Effector memory CD4-positive, alpha-beta T cell (primary cell): Measurements from ENCODE around the gene MYO5A.

ENCODE experiments used
- DNase-seq, 3 donors: peaks; one replicate each; pipeline ENCODE4 v3.0.0-alpha.2; 2020
- H3K27ac ChIP-seq: 2 replicates; pipeline ENCODE4 v1.7.0; 2013; ENCODE audit warnings: mild to moderate bottlenecking, low read length, moderate library complexity; ENCODE audit not compliant: insufficient read depth, poor library complexity, severe bottlenecking
- H3K27me3 ChIP-seq: replicated peaks from 2 replicates; pipeline ENCODE4 v1.7.0; 2013; ENCODE audit warnings: mild to moderate bottlenecking, low read length; ENCODE audit not compliant: insufficient read depth, control insufficient read depth, poor library complexity, severe bottlenecking
- H3K36me3 ChIP-seq: 2 replicates; pipeline ENCODE4 v1.7.0; 2013; ENCODE audit warnings: mild to moderate bottlenecking, low read length, moderate library complexity; ENCODE audit not compliant: control insufficient read depth, insufficient read depth
- H3K4me1 ChIP-seq: 2 replicates; pipeline ENCODE4 v1.7.0; 2013; ENCODE audit warnings: low read length, mild to moderate bottlenecking; ENCODE audit not compliant: control insufficient read depth, insufficient read depth, poor library complexity, severe bottlenecking
- H3K4me3 ChIP-seq: 2 replicates; pipeline ENCODE4 v1.7.0; 2013; ENCODE audit warnings: low read length, low read depth, mild to moderate bottlenecking; ENCODE audit not compliant: insufficient read depth, poor library complexity, severe bottlenecking
- H3K9me3 ChIP-seq: 2 replicates; pipeline ENCODE4 v1.7.0; 2013; ENCODE audit warnings: mild to moderate bottlenecking, low read length, moderate library complexity; ENCODE audit not compliant: control insufficient read depth

Gene MYO5A

DNA sequence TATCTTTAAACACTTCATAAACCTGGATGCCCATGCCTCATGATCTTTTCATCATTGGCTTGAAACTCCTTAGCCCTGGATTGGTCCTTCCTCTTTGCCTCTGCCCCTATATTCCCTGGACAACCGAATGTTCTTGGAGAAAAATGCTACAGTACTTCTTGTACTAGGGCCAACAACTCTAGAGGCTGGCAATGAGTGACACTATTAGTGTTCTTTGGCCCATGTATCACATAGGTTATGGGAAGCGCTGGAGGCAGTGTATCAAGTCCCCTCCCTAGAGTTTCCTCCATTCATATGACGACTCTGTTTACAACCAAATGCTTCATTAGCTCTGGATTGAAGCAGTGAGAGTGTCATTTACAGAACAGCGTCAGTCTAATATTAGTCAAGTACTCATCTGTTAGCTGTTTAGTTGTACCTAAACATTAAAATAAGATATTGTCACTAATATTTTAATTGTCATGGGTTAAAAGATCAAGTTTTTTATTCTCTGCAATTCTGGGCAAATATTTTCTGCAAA is 166.6 kb downstream of the MYO5A start:
- no peak overlapping the region for H3K27ac ChIP-seq
- H3K27me3 ChIP-seq: no peaks in the 10 kb centered on the region
- H3K4me1 ChIP-seq: no peaks in the 10 kb centered on the region
- no peak overlapping the region for H3K4me3 ChIP-seq
- peaks cover 42% of the 10 kb centered on the region for H3K36me3 ChIP-seq
- no peak for DNase-seq
- H3K9me3 ChIP-seq: no peaks in the 10 kb centered on the region

DNA sequence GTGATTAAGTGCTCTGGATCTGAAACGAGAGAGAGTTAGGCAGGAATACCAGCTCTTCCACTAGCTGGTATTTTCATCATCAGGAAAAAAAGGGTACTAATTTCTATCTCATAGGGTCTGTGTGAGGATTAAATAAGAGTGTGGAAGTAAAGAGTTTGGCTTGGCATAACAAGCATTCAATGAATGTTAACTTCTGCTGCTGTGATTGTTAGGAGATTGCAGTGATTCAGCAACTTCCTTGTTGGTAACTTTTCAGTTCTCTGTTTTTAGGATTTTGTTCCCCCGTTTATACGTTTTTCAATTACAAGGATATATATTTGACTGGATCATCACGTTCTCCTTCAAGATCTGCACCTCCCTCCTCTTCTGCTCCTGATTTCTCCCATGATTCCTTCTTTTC is 167.2 kb downstream of the MYO5A start:
- Histone ChIP-seq H3K9me3 (no peaks in the 10 kb centered on the region), H3K36me3 (peaks cover 38% of the 10 kb centered on the region), H3K4me3 (no peak overlapping the region), H3K27me3 (no peaks in the 10 kb centered on the region), H3K4me1 (no peaks in the 10 kb centered on the region), H3K27ac (no peak overlapping the region)
- DNase-seq: no peak

DNA sequence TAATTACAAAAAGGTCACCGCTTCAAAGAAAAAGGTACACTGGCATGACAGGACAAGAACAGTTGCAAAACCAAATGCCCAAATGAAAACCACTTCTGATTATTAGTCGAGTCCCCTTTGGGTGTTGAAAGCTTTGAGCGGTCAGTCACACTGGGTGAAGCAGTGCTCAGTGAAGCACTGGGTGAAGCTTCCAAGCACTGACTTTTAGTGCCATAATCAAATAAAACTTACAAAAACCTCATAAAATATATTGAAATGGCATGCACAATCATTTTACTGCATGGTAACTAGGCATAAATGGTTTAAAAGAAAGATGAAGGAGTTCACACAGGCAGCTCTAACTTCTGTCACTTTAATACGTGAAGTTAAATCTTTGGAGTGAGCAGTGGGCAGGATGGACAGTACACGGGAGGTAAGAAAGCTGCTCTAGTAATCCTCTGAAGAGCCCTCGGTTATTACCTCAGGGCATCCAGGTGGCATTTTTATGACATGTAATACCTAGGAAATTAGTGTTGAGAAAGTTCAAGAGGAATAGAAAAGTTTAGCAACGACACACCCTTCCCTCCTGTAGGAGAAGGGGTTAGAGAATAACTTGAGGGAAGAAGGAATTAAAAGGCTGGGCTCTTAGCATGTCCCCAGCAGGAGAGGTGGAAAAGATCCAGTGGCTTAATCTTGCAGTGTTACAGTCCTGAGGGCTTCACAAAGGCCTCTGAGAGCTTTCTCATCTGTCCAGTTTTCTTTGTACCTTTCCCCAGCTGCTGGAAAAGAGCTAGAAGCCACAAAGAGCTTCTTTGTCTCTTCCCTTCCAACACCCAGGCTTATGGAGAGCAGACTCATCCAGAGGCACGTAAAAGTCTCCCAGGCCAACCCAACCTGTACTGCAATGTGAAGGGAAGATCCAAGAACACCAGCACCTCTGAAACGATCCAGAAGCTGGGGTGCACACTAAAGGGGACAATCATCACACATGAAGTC is 168.2 kb downstream of the MYO5A start:
- DNase-seq: no peak
- H3K4me1 ChIP-seq: no peaks in the 10 kb centered on the region
- no peak overlapping the region for H3K27ac ChIP-seq
- H3K9me3 ChIP-seq: no peaks in the 10 kb centered on the region
- H3K36me3 ChIP-seq: peaks cover 33% of the 10 kb centered on the region
- H3K27me3 ChIP-seq: no peaks in the 10 kb centered on the region
- H3K4me3 ChIP-seq: no peak overlapping the region

DNA sequence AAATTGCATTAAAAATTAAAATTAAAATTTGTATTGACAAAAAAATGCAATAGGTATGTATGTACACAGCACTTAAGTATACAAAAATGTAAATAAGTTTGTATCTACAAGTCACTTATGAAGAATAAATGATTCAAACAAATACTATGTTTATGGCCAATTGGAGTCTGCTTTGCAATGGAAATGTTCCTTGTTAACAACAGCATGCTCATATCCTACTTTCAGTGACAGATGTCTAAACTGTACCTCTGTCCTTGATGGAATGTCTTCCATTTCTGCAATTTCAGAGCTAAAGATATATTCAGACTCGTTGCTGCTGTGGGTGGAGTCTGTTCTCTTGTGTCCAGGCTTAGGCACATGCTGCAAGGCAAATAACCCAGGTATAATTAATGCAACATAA is 169.0 kb downstream of the MYO5A start:
- no peak for DNase-seq
- Histone ChIP-seq H3K27me3 (no peaks in the 10 kb centered on the region), H3K4me1 (no peaks in the 10 kb centered on the region), H3K36me3 (peaks cover 33% of the 10 kb centered on the region), H3K27ac (no peak overlapping the region), H3K4me3 (no peak overlapping the region), H3K9me3 (no peaks in the 10 kb centered on the region)

DNA sequence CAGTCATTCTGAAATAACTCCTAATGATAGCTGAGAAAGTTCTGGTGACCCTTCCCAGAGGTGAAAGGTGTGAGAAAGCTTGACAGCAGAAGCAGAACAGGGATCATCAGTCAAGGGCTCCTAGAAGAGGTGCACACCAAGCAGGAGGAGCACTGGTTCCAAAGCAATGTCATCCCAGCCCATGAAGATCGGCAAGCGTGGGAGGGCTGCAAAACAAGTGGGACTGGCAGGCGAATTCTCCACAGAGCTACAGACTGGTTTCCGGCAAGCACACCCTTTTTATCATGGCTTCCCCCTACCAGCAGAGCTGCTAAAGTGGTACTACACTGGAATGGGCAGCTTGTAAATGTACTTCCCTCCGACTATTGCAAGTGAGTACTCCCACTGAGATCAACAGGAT is 170.7 kb downstream of the MYO5A start:
- Histone ChIP-seq H3K4me3 (no peak overlapping the region), H3K9me3 (no peaks in the 10 kb centered on the region), H3K36me3 (peaks cover 34% of the 10 kb centered on the region), H3K27me3 (no peaks in the 10 kb centered on the region), H3K4me1 (no peaks in the 10 kb centered on the region), H3K27ac (no peak overlapping the region)
- no peak for DNase-seq

DNA sequence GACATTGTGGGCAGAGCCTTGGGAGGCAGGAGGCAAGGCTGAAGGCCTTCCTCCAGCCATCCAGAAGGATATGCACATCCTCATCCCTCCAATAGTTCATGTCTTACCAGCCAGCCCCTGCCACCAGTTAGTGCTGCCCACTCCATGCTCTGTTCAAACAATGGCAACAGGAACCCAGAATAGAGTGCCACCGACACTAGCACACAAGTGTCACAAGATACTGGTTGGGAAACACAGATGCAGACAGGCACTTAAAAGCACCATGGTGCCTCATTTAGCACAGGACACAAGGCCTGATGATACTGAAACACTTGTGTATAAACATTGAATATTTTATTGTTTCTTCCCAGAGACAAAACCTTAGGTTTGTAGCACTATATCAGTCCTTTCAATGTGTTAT is 176.6 kb downstream of the MYO5A start:
- Histone ChIP-seq H3K9me3 (no peaks in the 10 kb centered on the region), H3K27me3 (no peaks in the 10 kb centered on the region), H3K36me3 (peaks cover 40% of the 10 kb centered on the region), H3K27ac (no peak overlapping the region), H3K4me3 (no peak overlapping the region), H3K4me1 (no peaks in the 10 kb centered on the region)
- no peak for DNase-seq

DNA sequence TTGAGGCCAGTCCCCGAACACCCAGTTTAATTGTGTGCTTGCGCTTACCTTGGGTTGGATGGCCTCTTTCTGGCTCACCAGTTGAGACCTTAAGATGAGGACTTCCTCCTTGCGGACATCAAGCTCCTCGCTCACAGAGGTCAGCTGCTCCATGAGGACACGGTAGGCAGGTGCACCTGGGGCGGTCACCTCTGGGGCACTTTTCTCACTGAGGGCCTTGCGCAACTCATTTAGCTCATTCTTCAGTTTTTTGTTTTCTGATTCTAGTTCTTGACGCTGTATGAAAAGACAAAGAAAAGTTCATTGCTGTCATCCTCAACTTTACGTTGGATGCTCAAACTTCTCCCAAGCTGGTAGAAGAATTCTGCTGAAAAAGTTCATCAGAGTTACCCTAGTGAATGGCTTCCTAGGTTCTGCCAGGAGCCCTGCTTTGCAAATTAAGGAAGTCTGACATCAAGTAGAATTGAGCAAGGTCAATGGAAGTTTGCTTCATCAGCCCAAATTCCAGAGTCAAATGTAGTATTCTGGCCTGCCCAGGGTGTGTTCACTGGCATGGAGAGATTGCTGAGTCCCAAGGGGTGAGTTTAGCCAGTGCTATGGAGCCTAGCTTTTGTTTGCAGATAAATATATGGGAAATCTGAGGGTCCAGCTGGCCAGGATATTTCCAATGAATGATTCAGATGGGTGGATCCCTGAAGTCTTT is 177.3 kb downstream of the MYO5A start:
- Histone ChIP-seq H3K4me1 (no peaks in the 10 kb centered on the region), H3K4me3 (no peak overlapping the region), H3K36me3 (peaks cover 40% of the 10 kb centered on the region), H3K9me3 (no peaks in the 10 kb centered on the region), H3K27me3 (no peaks in the 10 kb centered on the region), H3K27ac (no peak overlapping the region)
- DNase-seq: no peak

DNA sequence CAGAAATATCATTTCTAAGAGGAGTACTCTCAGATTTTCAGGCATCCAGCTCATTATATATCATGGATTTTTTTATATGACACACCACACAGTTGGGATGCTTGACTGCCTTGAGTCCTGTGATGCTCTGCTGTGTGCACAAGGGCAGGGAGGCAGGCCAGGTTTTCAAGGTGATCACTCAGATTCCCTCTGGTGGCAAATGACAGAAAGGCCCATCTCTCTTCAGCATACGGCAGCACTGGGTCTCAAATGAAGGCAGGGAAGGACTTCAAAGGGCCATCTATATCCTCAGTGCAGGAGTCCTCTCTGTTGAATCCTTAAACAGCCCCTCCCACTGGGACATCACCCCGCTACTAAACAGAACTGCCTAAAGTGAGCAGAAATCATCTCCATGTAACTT is 178.3 kb downstream of the MYO5A start:
- no peaks in the 10 kb centered on the region for H3K4me1 ChIP-seq
- H3K27ac ChIP-seq: no peak overlapping the region
- no peak overlapping the region for H3K4me3 ChIP-seq
- H3K36me3 ChIP-seq: peaks cover 45% of the 10 kb centered on the region
- H3K9me3 ChIP-seq: no peaks in the 10 kb centered on the region
- H3K27me3 ChIP-seq: no peaks in the 10 kb centered on the region
- no peak for DNase-seq

DNA sequence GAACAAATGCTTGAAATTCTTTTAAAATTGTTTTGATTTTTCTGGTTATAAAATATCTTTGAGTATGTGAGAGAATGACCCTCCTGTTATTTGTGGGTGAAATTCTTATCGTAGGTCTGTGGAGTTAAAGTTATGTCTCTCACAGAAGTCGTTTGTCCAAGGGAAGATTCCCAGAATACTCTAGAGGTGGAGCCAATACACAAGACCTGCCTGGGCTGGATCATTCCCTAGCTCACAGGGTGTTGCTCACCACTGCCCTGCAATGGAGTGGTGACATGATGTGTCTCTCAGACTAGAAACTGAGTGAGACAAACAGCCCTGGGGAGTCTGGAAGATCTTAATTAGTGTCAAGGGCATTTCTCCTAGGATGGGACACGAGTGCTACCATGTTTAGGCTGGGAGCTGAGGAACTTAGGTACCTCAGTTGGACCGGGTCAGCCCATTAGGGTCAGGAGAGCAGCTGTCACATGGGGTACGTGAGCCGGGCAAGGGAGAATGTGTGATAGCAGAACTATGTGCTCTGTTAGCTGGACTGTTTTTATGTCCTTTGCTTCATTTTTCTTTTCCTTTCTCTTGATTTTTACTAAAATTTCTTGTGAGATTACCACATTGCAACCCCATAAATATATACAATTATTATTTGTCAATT is 179.5 kb downstream of the MYO5A start:
- Histone ChIP-seq H3K4me3 (no peak overlapping the region), H3K36me3 (peaks cover 45% of the 10 kb centered on the region), H3K4me1 (no peaks in the 10 kb centered on the region), H3K9me3 (no peaks in the 10 kb centered on the region), H3K27me3 (no peaks in the 10 kb centered on the region), H3K27ac (no peak overlapping the region)
- no peak for DNase-seq
